Measurements from ENCODE around the gene DIDO1.
"Not testable (repeated sequence)": the region's sequence is repeated elsewhere in the genome, so short reads cannot be mapped to it uniquely, and the experiment has no call there.

DIDO1 gene

GRCh38 chr20:62962221-62962879 is 36.0 kb upstream of the DIDO1 start:
- no peak for DNase-seq

GRCh38 chr20:62961799-62962198 is 35.5 kb upstream of the DIDO1 start:
- DNase-seq: no peak

DNA sequence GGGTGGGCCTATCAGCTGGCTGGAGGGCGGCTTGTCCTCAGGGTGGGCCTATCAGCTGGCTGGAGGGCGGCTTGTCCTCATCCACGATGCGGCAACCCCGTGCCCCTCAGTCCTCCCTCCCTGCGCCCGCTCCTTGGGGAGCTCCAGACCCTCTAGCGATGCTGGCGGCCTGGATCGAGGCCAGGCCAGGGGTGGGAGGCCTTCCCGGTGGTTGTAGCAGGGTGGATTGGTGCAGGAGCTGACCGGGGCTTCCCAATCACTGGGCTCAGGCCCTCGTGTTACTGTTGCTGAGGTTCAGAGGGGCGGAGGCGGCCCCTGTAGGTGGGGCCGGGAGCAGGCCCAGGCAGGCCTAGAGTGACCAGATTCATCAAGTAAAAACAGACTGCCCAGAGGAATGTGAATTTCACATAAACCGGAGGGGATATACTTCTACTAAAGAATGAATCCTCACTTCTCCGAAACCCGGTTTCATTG is 35.0 kb upstream of the DIDO1 start:
- no peak for DNase-seq

GRCh38 chr20:62960446-62961309 is 34.4 kb upstream of the DIDO1 start:
- not testable (repeated sequence) for DNase-seq

GRCh38 chr20:62959998-62960436 is 33.7 kb upstream of the DIDO1 start:
- DNase-seq: no peak

DNA sequence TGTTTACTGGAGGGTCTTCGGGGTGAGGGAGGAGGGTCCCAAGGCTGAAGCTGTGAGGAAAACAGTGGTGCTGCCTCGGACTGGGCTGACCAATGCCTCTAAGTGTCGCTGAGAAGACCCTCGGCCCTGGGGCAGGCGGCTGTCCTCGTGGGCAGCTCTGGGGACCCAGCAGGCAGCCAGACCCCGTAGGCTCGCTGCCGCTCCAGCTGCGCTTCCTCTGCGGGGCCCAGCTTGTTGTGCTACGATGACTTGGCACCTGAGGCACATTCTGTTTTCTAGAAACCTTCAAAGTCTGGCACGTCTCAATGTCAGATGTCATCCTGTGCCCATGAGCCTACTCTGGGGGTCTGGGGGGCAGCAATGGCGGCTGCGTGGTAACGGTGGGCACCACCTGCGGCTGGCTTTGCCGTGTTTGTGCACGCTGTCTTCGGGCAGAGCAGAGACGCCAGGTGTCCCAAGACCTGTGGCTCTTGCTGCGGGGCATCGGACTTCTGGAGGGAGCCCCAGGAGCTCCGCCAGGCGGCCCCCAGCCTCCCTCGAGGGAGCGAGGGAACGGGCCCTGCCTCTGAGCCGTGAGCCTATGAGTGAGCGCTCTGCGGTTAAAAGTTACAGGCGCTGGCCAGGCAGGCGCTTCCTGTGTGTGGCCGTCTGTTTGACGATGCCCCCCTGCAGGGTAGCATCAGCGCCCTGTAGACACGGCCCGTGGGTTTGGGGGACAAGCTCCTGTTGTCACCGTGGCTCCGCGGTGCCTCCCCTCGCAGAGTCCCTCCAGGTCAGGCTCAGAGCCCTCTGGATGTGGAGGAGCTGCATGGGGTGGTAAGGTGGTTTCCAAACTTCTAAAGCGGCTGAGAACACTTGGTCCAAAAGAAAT is 33.0 kb upstream of the DIDO1 start:
- DNase-seq: no peak

GRCh38 chr20:62958388-62959100 is 32.2 kb upstream of the DIDO1 start:
- DNase-seq: no peak

- no peak for DNase-seq
Observed at GRCh38 chr20:62957136-62958117, 31.1 kb upstream of the DIDO1 start.

GRCh38 chr20:62956387-62957135 is 30.3 kb upstream of the DIDO1 start:
- DNase-seq: no peak

- no peak for DNase-seq
Observed at GRCh38 chr20:62955519-62956386, 29.4 kb upstream of the DIDO1 start.

GRCh38 chr20:62953839-62954703 is 27.8 kb upstream of the DIDO1 start:
- peak; percentile 76 for DNase-seq

DNA sequence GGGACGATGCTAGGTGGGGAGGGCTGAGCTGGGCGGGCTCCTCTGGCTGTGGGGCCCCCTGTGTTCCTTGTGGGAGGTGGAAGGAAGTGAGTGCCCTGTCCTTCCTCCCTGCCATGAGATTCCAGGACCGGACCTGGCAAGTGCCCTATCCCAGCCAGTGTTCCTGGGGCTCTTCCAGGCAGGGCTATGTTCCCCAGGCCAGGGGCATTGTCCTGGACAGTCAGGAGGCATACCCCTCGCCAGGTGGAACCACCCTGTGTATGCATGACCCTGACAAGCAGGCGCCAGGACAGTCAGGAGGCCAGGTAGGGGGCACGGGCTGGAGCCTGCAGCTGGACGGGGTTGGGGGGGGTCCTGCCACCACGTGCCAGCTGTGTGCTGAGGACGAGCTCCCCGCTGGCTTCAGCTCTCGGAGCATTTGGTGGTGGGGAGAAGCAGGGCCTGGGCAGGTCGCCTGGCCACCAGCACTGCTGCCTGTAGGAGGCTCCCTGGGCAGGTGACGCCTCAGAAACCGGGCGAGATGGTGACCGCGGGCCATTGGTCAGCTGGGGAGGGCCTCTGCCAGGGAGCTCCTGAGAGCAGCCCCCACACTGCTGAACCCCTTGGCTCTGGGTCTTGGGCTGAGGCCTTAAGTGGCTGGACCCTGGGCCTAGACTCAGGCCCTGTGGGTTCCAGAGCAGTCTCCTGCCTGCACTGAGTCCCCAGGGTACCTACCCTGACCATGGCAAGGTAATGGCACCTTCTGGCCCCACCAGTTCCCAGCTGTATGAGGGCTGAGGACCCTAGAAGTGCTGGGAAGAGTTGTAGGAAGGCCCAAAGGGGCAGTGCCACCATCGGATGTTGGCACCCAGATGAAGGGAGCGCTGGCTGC is 26.9 kb upstream of the DIDO1 start:
- DNase-seq: no peak

DNA sequence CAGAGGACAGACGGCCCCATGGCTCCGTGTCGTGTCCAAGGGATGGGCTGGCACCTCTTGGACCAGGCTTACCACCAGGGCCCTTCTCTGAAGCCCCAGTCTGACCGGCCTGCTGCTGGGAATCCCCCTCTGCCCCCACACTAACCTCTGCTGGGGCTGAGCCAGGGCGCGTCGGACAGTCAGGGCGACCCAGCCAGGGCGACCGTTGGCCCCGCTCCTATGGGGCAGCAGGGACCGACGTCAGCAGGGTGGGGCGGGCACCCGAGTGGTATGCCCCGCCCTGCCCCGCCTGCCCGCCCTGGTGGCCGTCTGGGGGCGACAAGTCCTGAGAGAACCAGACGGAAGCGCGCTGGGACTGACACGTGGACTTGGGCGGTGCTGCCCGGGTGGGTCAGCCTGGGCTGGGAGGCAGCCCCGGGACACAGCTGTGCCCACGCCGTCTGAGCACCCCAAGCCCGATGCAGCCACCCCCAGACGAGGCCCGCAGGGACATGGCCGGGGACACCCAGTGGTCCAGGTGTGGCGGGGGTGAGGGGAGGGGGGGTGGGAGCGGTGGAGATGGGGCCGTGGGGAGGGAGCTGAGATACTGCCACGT is 26.2 kb upstream of the DIDO1 start, which contains the start of gene SLC17A9:
Gene SLC17A9, plus strand, starts transcription at position 337 of the 595 bp plus-strand sequence. Its CDS starts 122 bp downstream, at position 459.
- no peak for DNase-seq

DNA sequence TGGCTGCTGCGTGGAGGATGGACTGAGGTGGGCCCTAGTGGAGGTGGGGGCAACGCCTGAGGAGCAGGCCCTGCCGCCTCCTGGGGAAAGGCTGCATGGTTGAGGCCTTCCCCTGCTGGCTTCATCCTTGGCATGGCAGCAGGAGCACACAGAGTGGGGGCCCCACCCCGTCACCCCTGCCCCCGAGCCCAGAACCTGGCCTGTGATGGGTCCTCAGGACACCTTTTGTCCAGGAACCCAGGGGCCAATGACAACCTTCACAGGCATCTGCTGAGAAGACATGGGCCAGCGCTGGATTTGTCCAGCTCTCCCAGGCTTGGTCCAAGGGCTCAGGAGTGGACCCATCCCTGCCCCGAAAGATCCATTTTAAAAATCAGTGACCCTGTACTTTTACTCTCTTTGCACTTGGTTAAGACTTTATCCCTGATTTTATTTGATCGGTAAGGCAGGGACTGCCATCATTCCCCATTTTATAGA is 25.6 kb upstream of the DIDO1 start:
- DNase-seq: no peak

GRCh38 chr20:62951143-62951895 is 25.0 kb upstream of the DIDO1 start:
- no peak for DNase-seq

DNA sequence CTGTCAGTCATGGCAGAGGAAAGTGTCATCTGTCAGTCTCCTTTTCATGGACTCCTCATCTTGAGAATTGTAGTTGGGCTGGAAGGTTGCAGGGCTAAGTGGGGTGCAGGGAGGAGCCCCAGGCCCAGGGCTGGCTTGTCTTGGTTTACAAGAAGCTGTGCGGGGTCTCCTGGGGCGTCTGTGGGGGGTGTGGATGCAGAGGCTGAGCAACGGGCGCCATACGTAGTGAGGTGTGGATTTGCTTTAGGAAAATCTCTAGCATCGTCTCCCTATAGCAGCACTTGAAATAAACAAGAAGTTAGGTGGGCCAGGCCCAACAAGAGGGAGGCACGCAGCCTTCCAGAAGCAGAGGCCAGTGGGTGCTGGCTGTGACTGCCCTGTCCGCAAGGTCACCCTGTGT is 24.4 kb upstream of the DIDO1 start:
- no peak for DNase-seq

All from NCI-H1092 (cell line).